ENCODE measurements around the gene CELA1. TPM values are rescaled to one million over a fixed set of nuclear protein-coding genes. Genes with fewer than 3 reads are reported as not detected.

CELA1 gene
- total and polyA plus RNA-seq, 2 of the 13 experiments (the other 11 are each of a cell fraction or from before 2014, with no cell fraction given) = not detected

DNA sequence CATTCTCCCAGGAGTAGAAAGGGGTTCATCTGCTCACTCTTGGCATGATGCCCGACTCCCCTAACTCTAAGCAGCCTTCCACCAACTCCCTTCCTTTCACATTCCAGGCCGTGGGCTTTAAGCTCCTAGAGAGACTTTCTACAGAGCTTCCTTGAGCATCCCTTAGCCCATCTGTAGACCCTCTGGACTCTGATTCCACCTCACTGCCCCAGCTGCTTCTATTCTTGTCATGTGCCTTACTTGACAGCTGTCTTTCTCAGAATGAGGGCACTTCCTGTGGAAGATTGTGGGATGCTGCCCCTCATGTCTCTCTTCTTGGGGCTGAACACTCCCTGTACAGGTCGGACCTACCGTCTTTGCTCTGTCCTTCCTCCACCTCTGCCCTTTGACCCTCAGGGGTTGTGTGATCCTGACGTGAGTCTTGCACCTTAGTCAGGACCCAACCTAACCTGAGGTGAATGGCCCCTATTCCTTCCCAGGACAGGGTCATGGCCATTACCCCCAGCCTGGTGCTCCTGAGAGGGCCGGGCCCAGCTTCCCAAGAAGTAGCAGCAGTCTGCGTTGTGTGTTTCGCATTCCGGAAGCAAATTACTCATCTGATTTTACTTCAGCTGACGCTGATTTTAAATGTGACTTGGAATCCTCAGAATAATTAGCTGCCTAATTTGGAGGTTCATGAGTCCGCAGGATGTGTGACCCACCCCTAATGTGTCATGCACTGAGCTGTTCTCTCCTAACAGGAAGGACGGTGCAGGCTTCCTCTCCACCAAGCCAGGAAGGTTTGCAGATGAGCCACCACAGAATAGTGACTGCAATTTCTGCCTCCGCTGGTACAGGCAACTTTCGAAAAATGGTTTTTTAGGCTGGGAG, 47.4 kb upstream of the CELA1 start:
- intact Hi-C loops (cut with micrococcal nuclease; ENCODE audit: unreplicated experiment) (no loop called here), in situ Hi-C loops (cut with HindIII; ENCODE audit: extremely low pct_ligation_motif_present, low pct_unique_long_range_greater_than_20kb) (no loop called here)
- no peak for DNase-seq (ENCODE audit: low spot score)
- Histone ChIP-seq H3K27ac (ENCODE audit: extremely low read length, insufficient read depth, low read length) (no peak overlapping the region), H3K4me1 (ENCODE audit: insufficient read depth, low read length) (peaks cover 8% of the 10 kb centered on the region; the same call in 1 of the 2 replicates), H3K9me3 (ENCODE audit: low read length) (no peaks in the 10 kb centered on the region), H3K27me3 (ENCODE audit: control insufficient read depth in 1 of 2, insufficient read depth in 2 of 2, low read length in 2 of 2) (peaks cover 5 to 26% of the 10 kb centered on the region in 2 experiments; a peak in 3 of 5 replicates), H3K79me2 (ENCODE audit: insufficient read depth, low read length) (no peaks in the 10 kb centered on the region), H3K4me3 (replicated peaks in 1 of 3; ENCODE audit: insufficient read depth in 1 of 3, low read depth in 2 of 3, low read length in 3 of 3) (no peak overlapping the region), H3K4me2 (ENCODE audit: low read depth, low read length) (no peak overlapping the region), H3K9ac (ENCODE audit: insufficient read depth, low read depth, low read length) (no peak overlapping the region), H2AFZ (ENCODE audit: low read length) (no peak overlapping the region), H4K20me1 (ENCODE audit: insufficient read depth, low read length) (no peaks in the 10 kb centered on the region), H3K36me3 (replicated peaks in 1 of 2; ENCODE audit: control insufficient read depth in 1 of 2, insufficient read depth in 2 of 2, low read length in 2 of 2) (no peaks in the 10 kb centered on the region)
- ChIA-PET POLR2A (no interaction called here), CTCF (ENCODE audit: low intra/inter-chr PET ratio, low total read pairs) (no interaction called here)
- ATAC-seq = no peak
- WGBS (ENCODE audit: low lambda C conversion rate) = 65% methylated on average over 13 of the region's 14 CpGs
- BruUV-seq (replicated peaks) = no TSS peak
- FAIRE-seq = no peak
- TF ChIP-seq, protein P1, sequence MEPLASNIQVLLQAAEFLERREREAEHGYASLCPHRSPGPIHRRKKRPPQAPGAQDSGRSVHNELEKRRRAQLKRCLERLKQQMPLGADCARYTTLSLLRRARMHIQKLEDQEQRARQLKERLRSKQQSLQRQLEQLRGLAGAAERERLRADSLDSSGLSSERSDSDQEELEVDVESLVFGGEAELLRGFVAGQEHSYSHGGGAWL (CRISPR knock-in tag; IDR thresholded peaks at IDR 0.05) = no peak
- TF ChIP-seq, protein P2, sequence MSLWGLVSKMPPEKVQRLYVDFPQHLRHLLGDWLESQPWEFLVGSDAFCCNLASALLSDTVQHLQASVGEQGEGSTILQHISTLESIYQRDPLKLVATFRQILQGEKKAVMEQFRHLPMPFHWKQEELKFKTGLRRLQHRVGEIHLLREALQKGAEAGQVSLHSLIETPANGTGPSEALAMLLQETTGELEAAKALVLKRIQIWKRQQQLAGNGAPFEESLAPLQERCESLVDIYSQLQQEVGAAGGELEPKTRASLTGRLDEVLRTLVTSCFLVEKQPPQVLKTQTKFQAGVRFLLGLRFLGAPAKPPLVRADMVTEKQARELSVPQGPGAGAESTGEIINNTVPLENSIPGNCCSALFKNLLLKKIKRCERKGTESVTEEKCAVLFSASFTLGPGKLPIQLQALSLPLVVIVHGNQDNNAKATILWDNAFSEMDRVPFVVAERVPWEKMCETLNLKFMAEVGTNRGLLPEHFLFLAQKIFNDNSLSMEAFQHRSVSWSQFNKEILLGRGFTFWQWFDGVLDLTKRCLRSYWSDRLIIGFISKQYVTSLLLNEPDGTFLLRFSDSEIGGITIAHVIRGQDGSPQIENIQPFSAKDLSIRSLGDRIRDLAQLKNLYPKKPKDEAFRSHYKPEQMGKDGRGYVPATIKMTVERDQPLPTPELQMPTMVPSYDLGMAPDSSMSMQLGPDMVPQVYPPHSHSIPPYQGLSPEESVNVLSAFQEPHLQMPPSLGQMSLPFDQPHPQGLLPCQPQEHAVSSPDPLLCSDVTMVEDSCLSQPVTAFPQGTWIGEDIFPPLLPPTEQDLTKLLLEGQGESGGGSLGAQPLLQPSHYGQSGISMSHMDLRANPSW (CRISPR knock-in tag; IDR thresholded peaks at IDR 0.05; ENCODE audit: borderline replicate concordance) = no peak
- TF ChIP-seq KLF13 (CRISPR knock-in tag; IDR thresholded peaks at IDR 0.05) (no peak), HMGA1 (CRISPR knock-in tag; conservative IDR thresholded peaks at IDR 0.05) (no peak), SRF (IDR thresholded peaks at IDR 0.05; ENCODE audit: low read depth, low read length) (no peak), NR1H2 (CRISPR knock-in tag; IDR thresholded peaks at IDR 0.05; ENCODE audit: borderline replicate concordance, low read depth) (no peak), ZNF557 (CRISPR knock-in tag; IDR thresholded peaks at IDR 0.05) (no peak), RCOR2 (CRISPR knock-in tag; IDR thresholded peaks at IDR 0.05) (no peak), ZNF720 (CRISPR knock-in tag; IDR thresholded peaks at IDR 0.05) (no peak), SRSF4 (IDR thresholded peaks at IDR 0.05; ENCODE audit: low read depth, low read length, poor library complexity, severe bottlenecking) (no peak), ZBTB38 (CRISPR knock-in tag; IDR thresholded peaks at IDR 0.05) (no peak), RBM22 (optimal IDR thresholded peaks at IDR 0.05; ENCODE audit: low read length) (no peak), ERF (CRISPR knock-in tag; IDR thresholded peaks at IDR 0.05) (no peak), DR1 (CRISPR knock-in tag; IDR thresholded peaks at IDR 0.05) (no peak)
- TF ChIP-seq, protein P3, sequence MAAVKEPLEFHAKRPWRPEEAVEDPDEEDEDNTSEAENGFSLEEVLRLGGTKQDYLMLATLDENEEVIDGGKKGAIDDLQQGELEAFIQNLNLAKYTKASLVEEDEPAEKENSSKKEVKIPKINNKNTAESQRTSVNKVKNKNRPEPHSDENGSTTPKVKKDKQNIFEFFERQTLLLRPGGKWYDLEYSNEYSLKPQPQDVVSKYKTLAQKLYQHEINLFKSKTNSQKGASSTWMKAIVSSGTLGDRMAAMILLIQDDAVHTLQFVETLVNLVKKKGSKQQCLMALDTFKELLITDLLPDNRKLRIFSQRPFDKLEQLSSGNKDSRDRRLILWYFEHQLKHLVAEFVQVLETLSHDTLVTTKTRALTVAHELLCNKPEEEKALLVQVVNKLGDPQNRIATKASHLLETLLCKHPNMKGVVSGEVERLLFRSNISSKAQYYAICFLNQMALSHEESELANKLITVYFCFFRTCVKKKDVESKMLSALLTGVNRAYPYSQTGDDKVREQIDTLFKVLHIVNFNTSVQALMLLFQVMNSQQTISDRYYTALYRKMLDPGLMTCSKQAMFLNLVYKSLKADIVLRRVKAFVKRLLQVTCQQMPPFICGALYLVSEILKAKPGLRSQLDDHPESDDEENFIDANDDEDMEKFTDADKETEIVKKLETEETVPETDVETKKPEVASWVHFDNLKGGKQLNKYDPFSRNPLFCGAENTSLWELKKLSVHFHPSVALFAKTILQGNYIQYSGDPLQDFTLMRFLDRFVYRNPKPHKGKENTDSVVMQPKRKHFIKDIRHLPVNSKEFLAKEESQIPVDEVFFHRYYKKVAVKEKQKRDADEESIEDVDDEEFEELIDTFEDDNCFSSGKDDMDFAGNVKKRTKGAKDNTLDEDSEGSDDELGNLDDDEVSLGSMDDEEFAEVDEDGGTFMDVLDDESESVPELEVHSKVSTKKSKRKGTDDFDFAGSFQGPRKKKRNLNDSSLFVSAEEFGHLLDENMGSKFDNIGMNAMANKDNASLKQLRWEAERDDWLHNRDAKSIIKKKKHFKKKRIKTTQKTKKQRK (IDR thresholded peaks at IDR 0.05; ENCODE audit: low read length) = no peak
- TF ChIP-seq, protein P4, sequence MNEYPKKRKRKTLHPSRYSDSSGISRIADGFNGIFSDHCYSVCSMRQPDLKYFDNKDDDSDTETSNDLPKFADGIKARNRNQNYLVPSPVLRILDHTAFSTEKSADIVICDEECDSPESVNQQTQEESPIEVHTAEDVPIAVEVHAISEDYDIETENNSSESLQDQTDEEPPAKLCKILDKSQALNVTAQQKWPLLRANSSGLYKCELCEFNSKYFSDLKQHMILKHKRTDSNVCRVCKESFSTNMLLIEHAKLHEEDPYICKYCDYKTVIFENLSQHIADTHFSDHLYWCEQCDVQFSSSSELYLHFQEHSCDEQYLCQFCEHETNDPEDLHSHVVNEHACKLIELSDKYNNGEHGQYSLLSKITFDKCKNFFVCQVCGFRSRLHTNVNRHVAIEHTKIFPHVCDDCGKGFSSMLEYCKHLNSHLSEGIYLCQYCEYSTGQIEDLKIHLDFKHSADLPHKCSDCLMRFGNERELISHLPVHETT (CRISPR knock-in tag; conservative IDR thresholded peaks at IDR 0.05) = no peak

All from HepG2 (cell line).